Activated naive CD8-positive, alpha-beta T cell (primary cell): ENCODE measurements around the gene PNPLA3.
A peak's percentile ranks its signal among the peaks of the same experiment; 100 is the strongest.

Experiments used
- H3K27ac Mint-ChIP-seq: one replicate; pipeline ENCODE4 v1.8.0; 2021; ENCODE audit warnings: mixed read lengths
- H3K27me3 Mint-ChIP-seq: one replicate; pipeline ENCODE4 v1.8.0; 2021; ENCODE audit warnings: mixed read lengths
- H3K36me3 Mint-ChIP-seq: one replicate; pipeline ENCODE4 v1.8.0; 2021; ENCODE audit warnings: mixed read lengths
- H3K4me1 Mint-ChIP-seq: one replicate; pipeline ENCODE4 v1.8.0; 2021; ENCODE audit warnings: low read depth, mixed read lengths
- H3K4me3 Mint-ChIP-seq: one replicate; pipeline ENCODE4 v1.8.0; 2021; ENCODE audit warnings: mild to moderate bottlenecking, mixed read lengths
- H3K9me3 Mint-ChIP-seq: one replicate; pipeline ENCODE4 v1.8.0; 2021; ENCODE audit warnings: low read depth, mixed read lengths

Gene PNPLA3

GRCh38 chr22:43956805-43957463, 33.3 kb downstream of the PNPLA3 start:
- Mint-ChIP-seq H3K36me3 (no peaks in the 10 kb centered on the region), H3K27me3 (no peaks in the 10 kb centered on the region), H3K27ac (no peak overlapping the region), H3K9me3 (no peaks in the 10 kb centered on the region), H3K4me3 (peak overlapping the region; percentile 99), H3K4me1 (peaks cover 41% of the 10 kb centered on the region)

GRCh38 chr22:43957871-43958270, 34.3 kb downstream of the PNPLA3 start:
- H3K27me3 Mint-ChIP-seq, result no peaks in the 10 kb centered on the region
- H3K9me3 Mint-ChIP-seq, result no peaks in the 10 kb centered on the region
- H3K36me3 Mint-ChIP-seq, result no peaks in the 10 kb centered on the region
- no peak overlapping the region for H3K27ac Mint-ChIP-seq
- peaks cover 41% of the 10 kb centered on the region for H3K4me1 Mint-ChIP-seq
- H3K4me3 Mint-ChIP-seq, result peak overlapping the region; percentile 32

- Mint-ChIP-seq H3K4me3 (no peak overlapping the region), H3K36me3 (peaks cover 10% of the 10 kb centered on the region), H3K9me3 (no peaks in the 10 kb centered on the region), H3K4me1 (peaks cover 6% of the 10 kb centered on the region), H3K27ac (no peak overlapping the region), H3K27me3 (no peaks in the 10 kb centered on the region)
Measured at GRCh38 chr22:43964314-43964857, 40.8 kb downstream of the PNPLA3 start.

- no peak overlapping the region for H3K4me3 Mint-ChIP-seq
- peaks cover 2% of the 10 kb centered on the region for H3K4me1 Mint-ChIP-seq
- no peaks in the 10 kb centered on the region for H3K9me3 Mint-ChIP-seq
- H3K36me3 Mint-ChIP-seq, result peaks cover 13% of the 10 kb centered on the region
- H3K27me3 Mint-ChIP-seq, result no peaks in the 10 kb centered on the region
- no peak overlapping the region for H3K27ac Mint-ChIP-seq
Measured at GRCh38 chr22:43967069-43967468, 43.5 kb downstream of the PNPLA3 start.

- Mint-ChIP-seq H3K4me1 (peaks cover 2% of the 10 kb centered on the region), H3K4me3 (no peak overlapping the region), H3K27ac (no peak overlapping the region), H3K27me3 (no peaks in the 10 kb centered on the region), H3K36me3 (peaks cover 11% of the 10 kb centered on the region), H3K9me3 (no peaks in the 10 kb centered on the region)
Measured at GRCh38 chr22:43968614-43969013, 45.0 kb downstream of the PNPLA3 start.

- Mint-ChIP-seq H3K9me3 (no peaks in the 10 kb centered on the region), H3K27ac (no peak overlapping the region), H3K27me3 (no peaks in the 10 kb centered on the region), H3K4me1 (peaks cover 2% of the 10 kb centered on the region), H3K36me3 (peaks cover 11% of the 10 kb centered on the region), H3K4me3 (no peak overlapping the region)
Measured at GRCh38 chr22:43969021-43969878, 45.6 kb downstream of the PNPLA3 start.

- Mint-ChIP-seq H3K36me3 (peaks cover 11% of the 10 kb centered on the region), H3K4me3 (no peak overlapping the region), H3K4me1 (peaks cover 2% of the 10 kb centered on the region), H3K27ac (no peak overlapping the region), H3K9me3 (no peaks in the 10 kb centered on the region), H3K27me3 (no peaks in the 10 kb centered on the region)
Measured at GRCh38 chr22:43969989-43970755, 46.6 kb downstream of the PNPLA3 start.

GRCh38 chr22:43971112-43971511, 47.5 kb downstream of the PNPLA3 start:
- Mint-ChIP-seq H3K4me3 (no peak overlapping the region), H3K9me3 (no peaks in the 10 kb centered on the region), H3K27ac (no peak overlapping the region), H3K27me3 (no peaks in the 10 kb centered on the region), H3K36me3 (peaks cover 11% of the 10 kb centered on the region), H3K4me1 (peaks cover 2% of the 10 kb centered on the region)

- Mint-ChIP-seq H3K27me3 (no peaks in the 10 kb centered on the region), H3K4me3 (no peak overlapping the region), H3K4me1 (no peaks in the 10 kb centered on the region), H3K9me3 (no peaks in the 10 kb centered on the region), H3K27ac (no peak overlapping the region), H3K36me3 (peaks cover 5% of the 10 kb centered on the region)
Measured at GRCh38 chr22:43972931-43973462, 49.4 kb downstream of the PNPLA3 start.

- Mint-ChIP-seq H3K4me1 (no peaks in the 10 kb centered on the region), H3K27ac (no peak overlapping the region), H3K9me3 (no peaks in the 10 kb centered on the region), H3K27me3 (no peaks in the 10 kb centered on the region), H3K4me3 (no peak overlapping the region), H3K36me3 (peaks cover 3% of the 10 kb centered on the region)
Measured at GRCh38 chr22:43974028-43974545, 50.5 kb downstream of the PNPLA3 start.

- H3K4me1 Mint-ChIP-seq, result no peaks in the 10 kb centered on the region
- no peaks in the 10 kb centered on the region for H3K27me3 Mint-ChIP-seq
- H3K9me3 Mint-ChIP-seq, result no peaks in the 10 kb centered on the region
- H3K27ac Mint-ChIP-seq, result no peak overlapping the region
- no peak overlapping the region for H3K4me3 Mint-ChIP-seq
- H3K36me3 Mint-ChIP-seq, result no peaks in the 10 kb centered on the region
Measured at GRCh38 chr22:43975041-43975440, 51.4 kb downstream of the PNPLA3 start.

- Mint-ChIP-seq H3K27ac (no peak overlapping the region), H3K4me3 (no peak overlapping the region), H3K4me1 (no peaks in the 10 kb centered on the region), H3K36me3 (no peaks in the 10 kb centered on the region), H3K9me3 (no peaks in the 10 kb centered on the region), H3K27me3 (no peaks in the 10 kb centered on the region)
Measured at GRCh38 chr22:43976861-43977795, 53.5 kb downstream of the PNPLA3 start.

- Mint-ChIP-seq H3K4me1 (no peaks in the 10 kb centered on the region), H3K27ac (no peak overlapping the region), H3K9me3 (no peaks in the 10 kb centered on the region), H3K4me3 (no peak overlapping the region), H3K27me3 (no peaks in the 10 kb centered on the region), H3K36me3 (no peaks in the 10 kb centered on the region)
Measured at GRCh38 chr22:43978558-43978957, 55.0 kb downstream of the PNPLA3 start.

GRCh38 chr22:43980579-43980978, 57.0 kb downstream of the PNPLA3 start:
- Mint-ChIP-seq H3K36me3 (no peaks in the 10 kb centered on the region), H3K27ac (no peak overlapping the region), H3K4me1 (no peaks in the 10 kb centered on the region), H3K9me3 (no peaks in the 10 kb centered on the region), H3K27me3 (no peaks in the 10 kb centered on the region), H3K4me3 (no peak overlapping the region)
